GM10266 (cell line): Measurements from ENCODE around the gene ABCB8.
"Not testable (repeated sequence)": the region's sequence is repeated elsewhere in the genome, so short reads cannot be mapped to it uniquely, and the experiment has no call there.

Source experiments
- DNase-seq: peaks from one replicate; pipeline ENCODE4 v3.0.0; 2012; ENCODE audit errors: extremely low spot score
- TF ChIP-seq, protein P1 (sequence below): IDR thresholded peaks from 2 replicates; pipeline ENCODE4 v1.5.1; 2012; ENCODE audit warnings: mild to moderate bottlenecking, low read depth; ENCODE audit not compliant: control insufficient read depth, insufficient read depth; ENCODE audit errors: missing control alignments

Gene ABCB8

DNA sequence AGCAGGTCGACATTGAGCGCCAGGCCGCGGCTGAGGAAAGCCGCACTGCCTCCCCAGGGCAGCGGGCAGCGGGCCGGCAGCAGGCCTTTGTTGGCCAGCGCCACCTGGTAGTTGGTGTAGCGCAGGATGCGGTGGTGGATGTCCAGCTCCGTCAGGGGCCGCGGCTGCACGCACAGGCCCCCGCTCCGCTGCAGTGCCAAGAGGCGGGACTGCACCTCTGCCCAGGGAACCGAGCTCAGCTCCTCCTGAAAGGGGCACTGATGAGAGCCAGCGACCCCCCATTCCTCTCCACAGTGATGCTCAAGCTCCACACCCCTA lies 9.2 kb upstream of the ABCB8 start:
- DNase-seq = no peak

DNA sequence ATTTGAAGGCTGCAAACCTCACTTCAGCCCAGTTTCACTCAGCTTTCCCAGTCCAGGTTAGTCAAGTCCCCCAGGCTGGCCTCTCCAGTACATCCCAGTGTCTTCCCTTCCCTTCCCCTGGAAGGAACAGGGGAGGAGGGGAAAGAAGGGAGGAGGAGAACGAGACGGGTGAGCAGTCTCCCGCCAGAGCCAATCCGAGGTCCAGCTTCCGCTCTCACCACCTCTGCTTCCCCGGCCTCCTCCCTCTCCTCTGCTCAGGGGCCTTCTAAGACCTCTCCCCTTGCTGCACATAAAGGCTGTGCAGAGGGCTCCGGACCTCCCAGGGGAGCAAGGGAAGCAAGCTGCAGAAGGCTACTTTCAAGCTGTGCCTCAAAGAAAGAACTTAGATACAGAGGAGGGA lies 8.0 kb upstream of the ABCB8 start:
- TF ChIP-seq, protein P1, sequence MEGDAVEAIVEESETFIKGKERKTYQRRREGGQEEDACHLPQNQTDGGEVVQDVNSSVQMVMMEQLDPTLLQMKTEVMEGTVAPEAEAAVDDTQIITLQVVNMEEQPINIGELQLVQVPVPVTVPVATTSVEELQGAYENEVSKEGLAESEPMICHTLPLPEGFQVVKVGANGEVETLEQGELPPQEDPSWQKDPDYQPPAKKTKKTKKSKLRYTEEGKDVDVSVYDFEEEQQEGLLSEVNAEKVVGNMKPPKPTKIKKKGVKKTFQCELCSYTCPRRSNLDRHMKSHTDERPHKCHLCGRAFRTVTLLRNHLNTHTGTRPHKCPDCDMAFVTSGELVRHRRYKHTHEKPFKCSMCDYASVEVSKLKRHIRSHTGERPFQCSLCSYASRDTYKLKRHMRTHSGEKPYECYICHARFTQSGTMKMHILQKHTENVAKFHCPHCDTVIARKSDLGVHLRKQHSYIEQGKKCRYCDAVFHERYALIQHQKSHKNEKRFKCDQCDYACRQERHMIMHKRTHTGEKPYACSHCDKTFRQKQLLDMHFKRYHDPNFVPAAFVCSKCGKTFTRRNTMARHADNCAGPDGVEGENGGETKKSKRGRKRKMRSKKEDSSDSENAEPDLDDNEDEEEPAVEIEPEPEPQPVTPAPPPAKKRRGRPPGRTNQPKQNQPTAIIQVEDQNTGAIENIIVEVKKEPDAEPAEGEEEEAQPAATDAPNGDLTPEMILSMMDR = no peak
- DNase-seq = no peak

More for the DNA sequence above, 9.2 kb upstream of the ABCB8 start:
- TF ChIP-seq, protein P1 = no peak

DNA sequence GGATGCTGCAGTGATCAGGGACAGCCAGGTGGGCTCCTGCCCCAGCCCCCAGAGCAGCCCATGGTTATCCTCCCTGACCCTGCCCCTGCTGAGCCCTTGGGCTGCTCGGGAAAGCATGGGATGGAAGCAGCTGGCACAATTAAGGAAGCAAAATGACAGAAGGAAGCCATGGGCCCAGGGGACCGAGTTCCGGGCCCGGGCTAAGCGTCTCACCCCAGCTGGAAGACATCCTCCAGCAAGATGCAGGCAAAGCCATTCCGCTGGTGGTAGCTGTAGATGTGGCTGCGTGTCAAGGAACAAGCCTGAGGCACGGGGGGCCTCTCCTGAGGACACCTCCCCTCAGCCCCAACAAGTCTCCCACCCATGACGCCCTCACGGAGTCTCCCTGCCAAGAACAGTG lies 5.0 kb upstream of the ABCB8 start:
- TF ChIP-seq, protein P1 = no peak
- no peak for DNase-seq

DNA sequence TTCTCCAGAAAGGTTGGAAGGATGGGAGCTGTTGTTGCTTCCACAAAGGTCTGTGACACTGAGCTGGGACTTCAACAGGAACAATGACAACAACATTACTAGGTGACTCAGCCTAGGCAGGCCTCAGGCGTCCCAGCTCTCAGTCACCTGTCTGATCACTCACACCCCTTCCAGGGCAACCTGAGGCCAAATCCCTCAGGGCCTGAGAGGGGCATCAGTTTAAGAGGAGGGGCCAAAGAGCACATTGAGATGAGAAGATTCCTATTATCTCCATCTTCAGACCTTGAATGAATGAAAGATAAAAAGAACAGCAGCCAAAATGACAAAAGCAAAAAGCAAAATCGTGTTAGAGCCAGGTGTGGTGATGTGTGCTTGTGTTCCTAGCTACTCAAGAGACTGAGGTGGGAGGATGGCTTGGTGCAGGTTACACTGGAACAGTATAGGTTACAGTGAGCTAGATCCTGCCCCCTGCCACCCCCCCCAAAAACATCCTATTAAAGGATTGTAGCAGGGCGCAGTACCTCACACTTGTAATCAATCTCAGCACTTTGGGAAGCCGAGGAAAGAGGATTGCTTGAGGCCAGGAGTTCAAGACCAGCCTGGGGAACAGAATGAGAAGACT lies 3.7 kb upstream of the ABCB8 start, which contains the start of gene ATG9B:
Gene ATG9B (minus strand): TSS at position 60 of the 622 bp plus-strand sequence. CDS start 71 bp downstream, outside the sequence.
- no peak for DNase-seq
- TF ChIP-seq, protein P1 = no peak

DNA sequence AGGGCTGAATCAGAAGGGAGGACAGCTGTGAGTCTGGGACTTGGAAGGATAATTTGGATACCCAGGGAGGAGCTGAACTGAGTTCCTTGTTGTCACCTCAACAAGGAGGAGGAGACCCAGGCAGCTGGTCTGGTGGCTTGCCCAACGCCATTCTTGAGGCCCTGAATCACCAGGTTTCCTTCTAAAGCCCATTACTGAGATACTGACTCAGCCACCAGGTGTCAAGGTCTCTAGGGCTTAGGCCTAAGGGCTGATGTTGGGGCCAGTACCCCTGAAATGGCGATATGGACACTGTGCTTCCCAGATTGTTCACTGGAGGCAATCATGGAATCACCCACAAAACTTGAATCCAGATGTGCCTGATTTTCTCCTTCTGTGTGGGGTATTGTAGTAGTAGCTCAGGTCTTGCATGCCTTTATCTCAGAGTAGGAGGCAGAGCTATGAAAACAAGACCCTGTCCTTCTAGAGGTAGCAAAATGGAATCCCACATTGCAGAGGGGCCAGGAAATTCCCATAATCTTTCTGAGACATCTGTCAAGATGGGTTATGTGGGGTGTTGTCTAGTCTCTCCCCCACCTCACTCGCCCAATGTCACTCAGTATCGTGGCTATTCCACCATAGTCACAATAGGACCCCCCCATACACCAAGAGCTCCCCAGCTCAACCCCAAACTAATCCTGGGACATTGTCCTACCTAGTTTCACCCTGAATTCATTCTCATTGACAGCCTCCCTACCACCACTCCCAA lies 2.2 kb upstream of the ABCB8 start:
- DNase-seq = no peak
- TF ChIP-seq, protein P1 = no peak

DNA sequence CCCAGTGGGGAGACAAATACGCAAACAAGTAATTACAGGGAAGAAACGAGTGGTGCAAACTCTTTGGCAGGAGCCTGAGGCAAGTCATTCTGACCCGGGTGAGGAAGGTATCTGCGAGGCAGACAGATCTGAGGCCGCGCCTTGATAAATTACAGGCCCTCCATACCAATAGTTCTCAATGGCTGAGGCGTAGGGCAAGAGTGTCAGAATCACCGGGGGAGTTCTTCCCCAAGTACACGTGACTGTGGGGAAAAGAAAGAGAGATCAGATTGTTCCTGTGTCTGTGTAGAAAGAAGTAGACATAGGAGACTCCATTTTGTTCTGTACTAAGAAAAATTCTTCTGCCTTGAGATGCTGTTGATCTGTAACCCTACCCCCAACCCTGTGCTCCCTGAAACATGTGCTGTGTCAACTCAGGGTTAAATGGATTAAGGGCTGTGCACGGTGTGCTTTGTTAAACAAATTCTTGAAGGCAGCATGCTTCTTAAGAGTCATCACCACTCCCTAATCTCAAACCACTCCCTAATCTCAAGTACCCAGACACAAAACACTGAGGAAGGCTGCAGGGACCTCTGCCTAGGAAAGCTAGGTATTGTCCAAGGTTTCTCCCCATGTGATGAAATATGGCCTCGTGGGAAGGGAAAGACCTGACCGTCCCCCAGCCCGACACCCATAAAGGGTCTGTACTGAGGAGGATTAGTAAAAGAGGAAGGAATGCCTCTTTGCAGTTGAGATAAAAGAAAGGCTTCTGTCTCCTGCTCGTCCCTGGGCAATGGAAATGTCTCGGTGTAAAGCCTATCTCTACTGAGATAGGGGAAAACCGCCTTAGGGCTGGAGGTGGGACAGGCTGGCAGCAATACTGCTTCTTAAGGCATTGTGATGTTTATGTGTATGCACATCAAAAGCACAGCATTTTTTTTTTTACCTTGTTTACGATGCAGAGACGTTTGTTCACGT lies 1.2 kb upstream of the ABCB8 start:
- not testable (repeated sequence) for DNase-seq

DNA sequence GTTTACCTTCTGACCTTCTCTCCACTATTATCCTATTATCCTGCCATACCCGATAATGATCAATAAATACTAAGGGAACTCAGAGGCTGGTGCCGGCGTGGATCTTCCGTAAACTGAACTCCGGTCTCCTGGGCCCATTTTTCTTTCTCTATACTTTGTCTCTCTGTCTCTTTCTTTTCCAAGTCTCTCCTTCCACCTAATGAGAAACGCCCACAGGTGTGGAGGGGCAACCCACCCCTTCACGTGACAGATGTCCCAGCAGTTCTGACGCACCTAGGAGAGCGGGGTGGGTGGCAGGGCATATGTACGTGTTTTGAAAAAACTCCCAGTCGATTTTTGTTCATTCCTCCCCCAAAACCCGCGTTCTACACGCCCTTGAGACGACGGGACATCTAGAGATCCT lies 521 bp upstream of the ABCB8 start:
- DNase-seq = not testable (repeated sequence)
